K562 (cell line): Measurements from ENCODE around the gene OPCML. TPM values are rescaled to one million over a fixed set of nuclear protein-coding genes. Genes with fewer than 3 reads are reported as not detected.

Experiments
- ATAC-seq: fragments of 200-7000 bp; cut with Tn5 transposase; 3 replicates; pipeline ENCODE4 v1.9.1; 2020; ENCODE audit warnings: moderate library complexity
- BruUV-seq: library from RNA; stranded (reverse); fragments of 400-500 nt; replicated peaks from 2 replicates; lab custom pipeline; 2021; lab: Mats Ljungman, UMichigan
- CTCF ChIA-PET: fragments of 300-600 bp; formaldehyde crosslinking; extraction: SDS; loops from one replicate; lab custom pipeline; 2021; ENCODE audit warnings: low intra/inter-chr PET ratio; lab: Yijun Ruan, JAX
- POLR2A ChIA-PET: fragments of 300-600, 350-650 bp; sonication (Branson Sonifier 250); formaldehyde crosslinking; extraction: SDS; loops from one replicate; lab custom pipeline; 2021; ENCODE audit warnings: antibody characterized with exemption, inconsistent platforms; lab: Yijun Ruan, JAX
- DNase-seq, 4 experiments: peaks; one replicate each; pipeline versions ENCODE4 v3.0.0 to v3.0.0-alpha.2; 2011 to 2018; ENCODE audit warnings: low spot score in 3 of 4, mixed read lengths in 3 of 4; ENCODE audit errors: extremely low read depth in 1 of 4
- FAIRE-seq: peaks from 2 replicates; lab custom pipeline; 2011; peaks lifted over from hg19 to GRCh38; lab: Jason Lieb, UNC
- H2AFZ ChIP-seq: 2 replicates; pipeline ENCODE4 v1.6.0; 2011; ENCODE audit warnings: low read depth, low read length, control low read depth, inconsistent platforms
- H3K27ac ChIP-seq: fragments of 200-600 bp; 3 replicates; pipeline ENCODE4 v1.8.0; 2011; ENCODE audit warnings: low read depth, mild to moderate bottlenecking, control low read depth, inconsistent platforms, low read length, moderate library complexity, mixed read lengths; ENCODE audit errors: extremely low read depth
- H3K27me3 ChIP-seq, 2 experiments: fragments of 300-600 bp in 1 of 2; 2 replicates in 1 of 2; 3 replicates in 1 of 2; pipeline versions ENCODE4 v1.6.0 to v1.8.0; 2011; ENCODE audit warnings: inconsistent platforms in 2 of 2, low read length in 2 of 2, mild to moderate bottlenecking in 1 of 2, mixed read lengths in 1 of 2, moderate library complexity in 1 of 2; ENCODE audit not compliant: control insufficient read depth in 2 of 2, insufficient read depth in 2 of 2
- H3K36me3 ChIP-seq: fragments of 300-600 bp; 3 replicates; pipeline ENCODE4 v1.8.0; 2011; ENCODE audit warnings: mild to moderate bottlenecking, low read length, inconsistent platforms; ENCODE audit not compliant: control insufficient read depth, insufficient read depth
- H3K4me1 ChIP-seq, 2 experiments: fragments of 200-600 bp in 1 of 2; replicated peaks in 1 of 2; 2 replicates in 1 of 2; 3 replicates in 1 of 2; pipeline versions ENCODE4 v1.5.1 to v1.8.0; 2011; ENCODE audit warnings: inconsistent platforms in 2 of 2, low read length in 2 of 2, mild to moderate bottlenecking in 1 of 2, mixed read lengths in 1 of 2, moderate library complexity in 1 of 2; ENCODE audit not compliant: control insufficient read depth in 2 of 2, insufficient read depth in 2 of 2
- H3K4me2 ChIP-seq: 2 replicates; pipeline ENCODE4 v1.6.1; 2011; ENCODE audit warnings: low read length, control low read depth, inconsistent platforms, mixed read lengths; ENCODE audit not compliant: insufficient read depth
- H3K4me3 ChIP-seq: fragments of 200-600 bp; sonication (generic), shearing (Covaris generic); 2 replicates; pipeline ENCODE4 v1.5.1; 2016; ENCODE audit warnings: control low read depth, inconsistent platforms
- H3K79me2 ChIP-seq: fragments of 200-600 bp; 3 replicates; pipeline ENCODE4 v1.8.0; 2011; ENCODE audit warnings: low read length, inconsistent platforms; ENCODE audit not compliant: control insufficient read depth, insufficient read depth
- H3K9ac ChIP-seq, 2 experiments: 2 replicates each; pipeline versions ENCODE4 v1.6.0 to v1.6.1; 2011; ENCODE audit warnings: low read depth in 2 of 2, low read length in 2 of 2, control low read depth in 1 of 2, inconsistent platforms in 1 of 2, mild to moderate bottlenecking in 1 of 2, mixed read lengths in 1 of 2; ENCODE audit not compliant: insufficient read depth in 1 of 2
- H3K9me1 ChIP-seq: one replicate; pipeline ENCODE4 v1.6.0; 2011; ENCODE audit warnings: inconsistent platforms, mild to moderate bottlenecking, low read length, moderate library complexity; ENCODE audit not compliant: control insufficient read depth, insufficient read depth
- H3K9me3 ChIP-seq: replicated peaks from 2 replicates; pipeline ENCODE4 v1.5.1; 2011; ENCODE audit warnings: low read depth, low read length, inconsistent platforms; ENCODE audit not compliant: control insufficient read depth, insufficient read depth
- H4K20me1 ChIP-seq: replicated peaks from 2 replicates; pipeline ENCODE4 v1.6.1; 2011; ENCODE audit warnings: low read length, inconsistent platforms, mixed read lengths; ENCODE audit not compliant: control insufficient read depth, insufficient read depth
- DPF2 ChIP-seq: fragments of 450-650 bp; IDR thresholded peaks from 2 replicates; pipeline ENCODE4 v1.6.1; 2016
- FOXK2 ChIP-seq, 2 experiments: fragments of 450-650 bp; IDR thresholded peaks in 1 of 2; conservative IDR thresholded peaks in 1 of 2; 2 replicates each; pipeline ENCODE4 v1.6.1; 2016; ENCODE audit warnings: low read depth in 2 of 2, mild to moderate bottlenecking in 1 of 2
- GABPB1 ChIP-seq: sonication (generic); formaldehyde crosslinking; IDR thresholded peaks from 2 replicates; pipeline ENCODE4 v1.8.0; 2022; ENCODE audit warnings: mild to moderate bottlenecking, missing genetic modification reagents
- HMBOX1 ChIP-seq: sonication (generic); IDR thresholded peaks from 2 replicates; pipeline ENCODE4 v1.6.1; 2016
- MNT ChIP-seq, 2 experiments: fragments of 450-650 bp; conservative IDR thresholded peaks; 2 replicates each; pipeline ENCODE4 v1.6.1; 2017; ENCODE audit warnings: mild to moderate bottlenecking in 2 of 2, moderate library complexity in 2 of 2
- NCOA1 ChIP-seq: fragments of 450-650 bp; IDR thresholded peaks from 2 replicates; pipeline ENCODE4 v1.6.1; 2016; ENCODE audit warnings: low read depth
- NFE2 ChIP-seq: IDR thresholded peaks from 2 replicates; pipeline ENCODE4 v1.6.1; 2014; ENCODE audit warnings: antibody characterized with exemption, low read depth
- NFIX ChIP-seq: fragments of 250-450 bp; sonication (Bioruptor Pico); IDR thresholded peaks from 2 replicates; pipeline ENCODE4 v1.4.0; 2020; ENCODE audit warnings: low read depth, mild to moderate bottlenecking, moderate library complexity
- NR2C2 ChIP-seq, 2 experiments: fragments of 200-800 bp in 1 of 2; sonication (Bioruptor generic) in 1 of 2; sonication (generic) in 1 of 2; formaldehyde crosslinking in 1 of 2; IDR thresholded peaks; 2 replicates each; pipeline versions ENCODE4 v1.6.1 to v1.8.0; 2016 to 2022; ENCODE audit warnings: mild to moderate bottlenecking in 1 of 2, missing compliant biosample characterization in 1 of 2, missing genetic modification characterization in 1 of 2, missing genetic modification reagents in 1 of 2
- POLR2B ChIP-seq: fragments of 450-650 bp; IDR thresholded peaks from 2 replicates; pipeline ENCODE4 v1.6.1; 2018; ENCODE audit warnings: low read depth; ENCODE audit not compliant: partially characterized antibody
- SIN3A ChIP-seq, 2 experiments: fragments of 150-350 bp in 1 of 2; IDR thresholded peaks; 2 replicates each; pipeline ENCODE4 v1.6.1; 2011 to 2016; ENCODE audit warnings: borderline replicate concordance in 2 of 2, low read depth in 2 of 2, low read length in 2 of 2, mild to moderate bottlenecking in 2 of 2, moderate library complexity in 2 of 2; ENCODE audit not compliant: control insufficient read depth in 1 of 2
- TSC22D4 ChIP-seq: fragments of 450-650 bp; IDR thresholded peaks from 2 replicates; pipeline ENCODE4 v1.6.1; 2016; ENCODE audit warnings: missing genetic modification characterization, missing biosample characterization, control low read depth
- XRCC3 ChIP-seq: fragments of 450-650 bp; IDR thresholded peaks from 2 replicates; pipeline ENCODE4 v1.6.1; 2017; ENCODE audit warnings: mild to moderate bottlenecking, moderate library complexity
- ZBTB7A ChIP-seq: IDR thresholded peaks from 2 replicates; pipeline ENCODE4 v1.6.1; 2011; ENCODE audit warnings: low read depth, mild to moderate bottlenecking, low read length, moderate library complexity, borderline replicate concordance; ENCODE audit not compliant: control insufficient read depth
- ZNF175 ChIP-seq: fragments of 200-800 bp; sonication (Bioruptor generic); IDR thresholded peaks from 2 replicates; pipeline ENCODE4 v1.6.1; 2016; ENCODE audit warnings: low read depth, mild to moderate bottlenecking, missing genetic modification characterization, missing compliant biosample characterization
- whole genome bisulfite sequencing: fragments of 100-300 bp; shearing (Covaris generic); methylation state at CpG from one replicate; pipeline ENCODE4 v1.1.6; 2016; ENCODE audit warnings: low coverage, mixed read lengths; ENCODE audit not compliant: insufficient coverage; ENCODE audit errors: missing lambda C conversion rate; 5-methylcytosine and 5-hydroxymethylcytosine counted together
- in situ Hi-C: fragments of 300-500 bp; cut with MboI; formaldehyde crosslinking; loops from 4 replicates; pipeline ENCODE4 v1.15.0; 2018; ENCODE audit warnings: inconsistent platforms, mixed read lengths
- intact Hi-C: fragments of 100-400 bp; cut with micrococcal nuclease; formaldehyde crosslinking; loops from 2 replicates; pipeline ENCODE4 v1.14.2; 2022
- polyA plus RNA-seq, 8 experiments: library from polyadenylated mRNA; depleted of rRNA in 4 of 8; stranded (reverse) in 5 of 8; unstranded in 3 of 8; fragments of >200 nt; fragmentation: Nextera tagmentation in 2 of 8; fragmentation: Illumina TruSeq in 1 of 8; extraction: Ambion mirVana in 2 of 8; extraction: Trizol in 1 of 8; gene quantifications; 2 replicates each; pipeline versions ENCODE4 v1.2.1 to v1.2.3, GENCODE V29; 2011 to 2014; ENCODE audit warnings: inconsistent platforms in 1 of 8, missing spikeins in 1 of 8
- total RNA-seq, 7 experiments: library from RNA; depleted of rRNA in 6 of 7; stranded (reverse); fragments of >200 nt in 6 of 7; fragmentation: Illumina TruSeq in 2 of 7; extraction: Trizol in 2 of 7; gene quantifications; 2 replicates each; pipeline versions ENCODE4 v1.2.1 to v1.2.3, GENCODE V29; 2011 to 2021; ENCODE audit warnings: low replicate concordance in 1 of 7

OPCML gene
- total and polyA plus RNA-seq, 9 of the 15 experiments (the other 6 are each of a cell fraction or from before 2014, with no cell fraction given) = not detected

GRCh38 chr11:133191931-133192330, 340.4 kb downstream of the OPCML start:
- Histone ChIP-seq H3K9ac (no peak overlapping the region), H3K27me3 (no peaks in the 10 kb centered on the region), H3K9me1 (no peaks in the 10 kb centered on the region), H3K36me3 (no peaks in the 10 kb centered on the region), H3K79me2 (no peaks in the 10 kb centered on the region), H4K20me1 (no peaks in the 10 kb centered on the region), H3K4me1 (no peaks in the 10 kb centered on the region), H3K4me3 (no peak overlapping the region), H3K9me3 (no peaks in the 10 kb centered on the region), H3K27ac (no peak overlapping the region), H3K4me2 (no peak overlapping the region), H2AFZ (no peak overlapping the region)
- DNase-seq = no peak
- ChIA-PET POLR2A (no interaction called here), CTCF (no interaction called here)
- 6% methylated on average over 1 of the region's 1 CpG for WGBS
- no peak for ATAC-seq
- intact Hi-C loops (no loop called here), in situ Hi-C loops (no loop called here)
- no peak for FAIRE-seq
- no TSS peak for BruUV-seq
- no peak for TF ChIP-seq NR2C2 (CRISPR knock-in tag; IDR thresholded peaks at IDR 0.05)
- no peak for TF ChIP-seq NR2C2 (tag; IDR thresholded peaks at IDR 0.05)
- no peak for TF ChIP-seq GABPB1 (CRISPR knock-in tag)

DNA sequence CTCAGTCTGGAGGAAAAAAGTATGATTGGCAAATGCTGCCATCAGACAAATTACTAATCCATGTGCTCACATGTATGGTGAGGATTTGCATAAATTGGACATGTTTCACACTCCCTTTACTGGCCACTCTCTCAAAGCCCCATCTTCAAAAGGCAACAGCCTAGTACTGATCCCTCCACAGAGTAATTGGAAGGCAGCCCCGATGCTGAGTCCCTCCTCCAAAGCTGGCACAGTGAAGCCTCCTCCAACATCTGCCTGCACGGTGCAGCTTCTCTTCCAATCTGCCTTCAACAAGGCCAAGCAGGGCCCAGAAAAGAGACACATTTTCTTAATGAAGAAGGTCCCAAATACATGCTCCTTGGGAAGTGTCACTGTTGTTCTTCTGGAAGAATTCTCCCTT, 350.6 kb downstream of the OPCML start:
- POLR2A ChIA-PET = no interaction called here
- CTCF ChIA-PET = no interaction called here
- H3K4me1 ChIP-seq = no peaks in the 10 kb centered on the region
- H2AFZ ChIP-seq = no peak overlapping the region
- no peaks in the 10 kb centered on the region for H3K9me3 ChIP-seq
- H3K27ac ChIP-seq = no peak overlapping the region
- TF ChIP-seq ZBTB7A (no peak), NCOA1 (no peak), ZNF175 (CRISPR knock-in tag) (no peak), FOXK2 (conservative IDR thresholded peaks at IDR 0.05 in 1 of 2, IDR thresholded peaks at IDR 0.05 in 1 of 2; ENCODE audit: low read depth in 2 of 2) (no peak), TSC22D4 (tag) (no peak), XRCC3 (no peak), POLR2B (no peak), NFIX (no peak), NFE2 (no peak), SIN3A (IDR thresholded peaks at IDR 0.05; ENCODE audit: borderline replicate concordance in 2 of 2, control insufficient read depth in 1 of 2, low read depth in 2 of 2, low read length in 2 of 2) (no peak), DPF2 (no peak), HMBOX1 (no peak), MNT (conservative IDR thresholded peaks at IDR 0.05) (no peak)
- in situ Hi-C loops = no loop called here
- WGBS = 0% methylated on average over 2 of the region's 2 CpGs
- no peaks in the 10 kb centered on the region for H3K79me2 ChIP-seq
- intact Hi-C loops = no loop called here
- no peak overlapping the region for H3K4me3 ChIP-seq
- H3K36me3 ChIP-seq = no peaks in the 10 kb centered on the region
- no peaks in the 10 kb centered on the region for H3K9me1 ChIP-seq
- no peak overlapping the region for H3K9ac ChIP-seq
- H3K27me3 ChIP-seq = no peaks in the 10 kb centered on the region
- H3K4me2 ChIP-seq = no peak overlapping the region
- DNase-seq = no peak
- ATAC-seq = no peak
- no peak for FAIRE-seq
- H4K20me1 ChIP-seq = no peaks in the 10 kb centered on the region
- no TSS peak for BruUV-seq
